GM12878 (cell line): Measurements from ENCODE around the gene MAL.

ENCODE experiments used
- ATF2 ChIP-seq: IDR thresholded peaks from 2 replicates; pipeline ENCODE4 v1.6.1; 2012; ENCODE audit warnings: low read length, inconsistent platforms
- BRCA1 ChIP-seq: IDR thresholded peaks from 2 replicates; pipeline ENCODE4 v1.6.1; 2011; ENCODE audit warnings: low read depth, low read length, improper control_type of control experiment
- CTCF ChIP-seq, 3 experiments: IDR thresholded peaks in 2 of 3; conservative IDR thresholded peaks in 1 of 3; 2 replicates each; pipeline ENCODE4 v1.5.1; 2011; ENCODE audit warnings: low read depth in 3 of 3, low read length in 3 of 3, mild to moderate bottlenecking in 3 of 3, control low read depth in 2 of 3, moderate library complexity in 2 of 3, inconsistent platforms in 1 of 3, mixed read lengths in 1 of 3; ENCODE audit not compliant: control insufficient read depth in 2 of 3, insufficient read depth in 1 of 3; ENCODE audit errors: extremely low read depth in 1 of 3
- EZH2 ChIP-seq: IDR thresholded peaks from 2 replicates; pipeline ENCODE4 v1.6.1; 2012; ENCODE audit warnings: low read depth, mild to moderate bottlenecking, control low read depth, inconsistent platforms, low read length, borderline replicate concordance; ENCODE audit not compliant: control insufficient read depth
- HCFC1 ChIP-seq: fragments of 150-350 bp; IDR thresholded peaks from 2 replicates; pipeline ENCODE4 v1.6.1; 2014; ENCODE audit warnings: low read length
- HDAC2 ChIP-seq: fragments of 200-600 bp; sonication (generic); IDR thresholded peaks from 2 replicates; pipeline ENCODE4 v1.6.1; 2017
- IRF3 ChIP-seq: fragments of 450-650 bp; IDR thresholded peaks from 2 replicates; pipeline ENCODE4 v1.6.1; 2014; ENCODE audit warnings: mild to moderate bottlenecking
- JUND ChIP-seq: IDR thresholded peaks from 2 replicates; pipeline ENCODE4 v1.6.1; 2012; ENCODE audit warnings: low read depth, mild to moderate bottlenecking, low read length, improper control_type of control experiment, moderate library complexity
- RAD21 ChIP-seq: IDR thresholded peaks from 2 replicates; pipeline ENCODE4 v1.6.1; 2011; ENCODE audit warnings: mild to moderate bottlenecking, low read depth, low read length, moderate library complexity; ENCODE audit not compliant: insufficient read depth
- RELA ChIP-seq: fragments of 450-650 bp; IDR thresholded peaks from 2 replicates; pipeline ENCODE4 v1.8.0; 2014; ENCODE audit warnings: borderline replicate concordance; ENCODE audit not compliant: partially characterized antibody
- ZNF24 ChIP-seq: fragments of 450-650 bp; IDR thresholded peaks from 2 replicates; pipeline ENCODE4 v1.6.1; 2017; ENCODE audit warnings: antibody characterized with exemption, mild to moderate bottlenecking
- TF ChIP-seq, protein P1 (sequence below): fragments of 450-650 bp; IDR thresholded peaks from 2 replicates; pipeline ENCODE4 v1.6.1; 2017; ENCODE audit warnings: mild to moderate bottlenecking, moderate library complexity
- TF ChIP-seq, protein P2 (sequence below): fragments of 450-650 bp; IDR thresholded peaks from 2 replicates; pipeline ENCODE4 v1.6.1; 2017; ENCODE audit warnings: mild to moderate bottlenecking

DNA sequence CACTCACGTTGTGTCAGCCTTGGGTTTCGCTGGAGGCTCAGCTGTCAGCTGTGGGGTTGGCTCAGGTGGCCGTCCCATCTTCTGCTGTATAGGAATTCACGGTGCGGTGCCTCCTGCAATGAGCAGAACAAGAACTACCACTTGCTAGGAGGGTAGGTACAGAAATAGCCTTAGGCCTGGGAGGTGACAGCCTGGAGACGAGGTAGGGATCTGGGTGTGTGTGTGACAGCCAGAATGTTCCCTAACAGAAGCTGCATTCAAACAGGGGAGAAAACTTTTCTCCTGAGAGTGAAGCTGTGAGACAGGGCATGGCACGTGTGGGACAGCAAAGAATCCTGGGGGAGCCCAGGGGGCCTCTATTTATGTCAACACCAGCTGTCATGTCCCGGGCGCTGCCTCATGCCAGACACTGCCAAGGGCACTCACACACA is 8.4 kb upstream of the MAL start:
- TF ChIP-seq ZNF24 (no peak), RELA (no peak), HDAC2 (no peak), ATF2 (no peak), RAD21 (no peak), CTCF (IDR thresholded peaks at IDR 0.05 in 2 of 3, conservative IDR thresholded peaks at IDR 0.05 in 1 of 3; ENCODE audit: control insufficient read depth in 2 of 3, extremely low read depth in 1 of 3, insufficient read depth in 1 of 3, low read depth in 3 of 3, low read length in 3 of 3) (no peak), HCFC1 (no peak), JUND (no peak), IRF3 (no peak), EZH2 (no peak), BRCA1 (no peak)
- TF ChIP-seq, protein P1, sequence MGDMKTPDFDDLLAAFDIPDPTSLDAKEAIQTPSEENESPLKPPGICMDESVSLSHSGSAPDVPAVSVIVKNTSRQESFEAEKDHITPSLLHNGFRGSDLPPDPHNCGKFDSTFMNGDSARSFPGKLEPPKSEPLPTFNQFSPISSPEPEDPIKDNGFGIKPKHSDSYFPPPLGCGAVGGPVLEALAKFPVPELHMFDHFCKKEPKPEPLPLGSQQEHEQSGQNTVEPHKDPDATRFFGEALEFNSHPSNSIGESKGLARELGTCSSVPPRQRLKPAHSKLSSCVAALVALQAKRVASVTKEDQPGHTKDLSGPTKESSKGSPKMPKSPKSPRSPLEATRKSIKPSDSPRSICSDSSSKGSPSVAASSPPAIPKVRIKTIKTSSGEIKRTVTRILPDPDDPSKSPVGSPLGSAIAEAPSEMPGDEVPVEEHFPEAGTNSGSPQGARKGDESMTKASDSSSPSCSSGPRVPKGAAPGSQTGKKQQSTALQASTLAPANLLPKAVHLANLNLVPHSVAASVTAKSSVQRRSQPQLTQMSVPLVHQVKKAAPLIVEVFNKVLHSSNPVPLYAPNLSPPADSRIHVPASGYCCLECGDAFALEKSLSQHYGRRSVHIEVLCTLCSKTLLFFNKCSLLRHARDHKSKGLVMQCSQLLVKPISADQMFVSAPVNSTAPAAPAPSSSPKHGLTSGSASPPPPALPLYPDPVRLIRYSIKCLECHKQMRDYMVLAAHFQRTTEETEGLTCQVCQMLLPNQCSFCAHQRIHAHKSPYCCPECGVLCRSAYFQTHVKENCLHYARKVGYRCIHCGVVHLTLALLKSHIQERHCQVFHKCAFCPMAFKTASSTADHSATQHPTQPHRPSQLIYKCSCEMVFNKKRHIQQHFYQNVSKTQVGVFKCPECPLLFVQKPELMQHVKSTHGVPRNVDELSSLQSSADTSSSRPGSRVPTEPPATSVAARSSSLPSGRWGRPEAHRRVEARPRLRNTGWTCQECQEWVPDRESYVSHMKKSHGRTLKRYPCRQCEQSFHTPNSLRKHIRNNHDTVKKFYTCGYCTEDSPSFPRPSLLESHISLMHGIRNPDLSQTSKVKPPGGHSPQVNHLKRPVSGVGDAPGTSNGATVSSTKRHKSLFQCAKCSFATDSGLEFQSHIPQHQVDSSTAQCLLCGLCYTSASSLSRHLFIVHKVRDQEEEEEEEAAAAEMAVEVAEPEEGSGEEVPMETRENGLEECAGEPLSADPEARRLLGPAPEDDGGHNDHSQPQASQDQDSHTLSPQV, result no peak
- TF ChIP-seq, protein P2, sequence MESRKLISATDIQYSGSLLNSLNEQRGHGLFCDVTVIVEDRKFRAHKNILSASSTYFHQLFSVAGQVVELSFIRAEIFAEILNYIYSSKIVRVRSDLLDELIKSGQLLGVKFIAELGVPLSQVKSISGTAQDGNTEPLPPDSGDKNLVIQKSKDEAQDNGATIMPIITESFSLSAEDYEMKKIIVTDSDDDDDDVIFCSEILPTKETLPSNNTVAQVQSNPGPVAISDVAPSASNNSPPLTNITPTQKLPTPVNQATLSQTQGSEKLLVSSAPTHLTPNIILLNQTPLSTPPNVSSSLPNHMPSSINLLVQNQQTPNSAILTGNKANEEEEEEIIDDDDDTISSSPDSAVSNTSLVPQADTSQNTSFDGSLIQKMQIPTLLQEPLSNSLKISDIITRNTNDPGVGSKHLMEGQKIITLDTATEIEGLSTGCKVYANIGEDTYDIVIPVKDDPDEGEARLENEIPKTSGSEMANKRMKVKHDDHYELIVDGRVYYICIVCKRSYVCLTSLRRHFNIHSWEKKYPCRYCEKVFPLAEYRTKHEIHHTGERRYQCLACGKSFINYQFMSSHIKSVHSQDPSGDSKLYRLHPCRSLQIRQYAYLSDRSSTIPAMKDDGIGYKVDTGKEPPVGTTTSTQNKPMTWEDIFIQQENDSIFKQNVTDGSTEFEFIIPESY, result no peak
